ENCODE results near the gene ZNRF1.

ZNRF1 gene

DNA sequence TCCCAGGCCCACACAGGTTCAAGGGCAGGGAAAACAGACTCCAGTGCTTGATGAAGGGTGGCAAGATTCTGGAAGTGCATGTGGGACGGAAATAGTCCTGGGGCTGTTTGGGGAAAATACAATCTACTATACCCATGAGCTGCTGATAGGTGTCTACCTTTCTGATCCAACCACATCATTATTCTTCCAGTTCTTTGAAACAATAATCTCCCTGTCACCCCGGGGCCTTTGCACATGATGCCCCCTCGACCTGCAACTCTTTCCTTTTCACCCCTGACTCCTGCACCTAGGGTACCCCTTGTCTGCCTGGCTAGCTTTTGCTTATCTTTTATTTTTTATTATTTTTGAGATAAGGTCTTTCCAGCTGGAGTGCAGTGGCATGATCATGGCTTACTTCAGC lies 72.8 kb downstream of the ZNRF1 start:
- no peak overlapping the region for H3K4me3 ChIP-seq (ENCODE audit: low read depth, low read length)
- TF ChIP-seq, protein P1, sequence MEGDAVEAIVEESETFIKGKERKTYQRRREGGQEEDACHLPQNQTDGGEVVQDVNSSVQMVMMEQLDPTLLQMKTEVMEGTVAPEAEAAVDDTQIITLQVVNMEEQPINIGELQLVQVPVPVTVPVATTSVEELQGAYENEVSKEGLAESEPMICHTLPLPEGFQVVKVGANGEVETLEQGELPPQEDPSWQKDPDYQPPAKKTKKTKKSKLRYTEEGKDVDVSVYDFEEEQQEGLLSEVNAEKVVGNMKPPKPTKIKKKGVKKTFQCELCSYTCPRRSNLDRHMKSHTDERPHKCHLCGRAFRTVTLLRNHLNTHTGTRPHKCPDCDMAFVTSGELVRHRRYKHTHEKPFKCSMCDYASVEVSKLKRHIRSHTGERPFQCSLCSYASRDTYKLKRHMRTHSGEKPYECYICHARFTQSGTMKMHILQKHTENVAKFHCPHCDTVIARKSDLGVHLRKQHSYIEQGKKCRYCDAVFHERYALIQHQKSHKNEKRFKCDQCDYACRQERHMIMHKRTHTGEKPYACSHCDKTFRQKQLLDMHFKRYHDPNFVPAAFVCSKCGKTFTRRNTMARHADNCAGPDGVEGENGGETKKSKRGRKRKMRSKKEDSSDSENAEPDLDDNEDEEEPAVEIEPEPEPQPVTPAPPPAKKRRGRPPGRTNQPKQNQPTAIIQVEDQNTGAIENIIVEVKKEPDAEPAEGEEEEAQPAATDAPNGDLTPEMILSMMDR (IDR thresholded peaks at IDR 0.05; ENCODE audit: control insufficient read depth, extremely low read depth, insufficient read depth), result no peak
- DNase-seq (ENCODE audit: low read depth), result no peak

DNA sequence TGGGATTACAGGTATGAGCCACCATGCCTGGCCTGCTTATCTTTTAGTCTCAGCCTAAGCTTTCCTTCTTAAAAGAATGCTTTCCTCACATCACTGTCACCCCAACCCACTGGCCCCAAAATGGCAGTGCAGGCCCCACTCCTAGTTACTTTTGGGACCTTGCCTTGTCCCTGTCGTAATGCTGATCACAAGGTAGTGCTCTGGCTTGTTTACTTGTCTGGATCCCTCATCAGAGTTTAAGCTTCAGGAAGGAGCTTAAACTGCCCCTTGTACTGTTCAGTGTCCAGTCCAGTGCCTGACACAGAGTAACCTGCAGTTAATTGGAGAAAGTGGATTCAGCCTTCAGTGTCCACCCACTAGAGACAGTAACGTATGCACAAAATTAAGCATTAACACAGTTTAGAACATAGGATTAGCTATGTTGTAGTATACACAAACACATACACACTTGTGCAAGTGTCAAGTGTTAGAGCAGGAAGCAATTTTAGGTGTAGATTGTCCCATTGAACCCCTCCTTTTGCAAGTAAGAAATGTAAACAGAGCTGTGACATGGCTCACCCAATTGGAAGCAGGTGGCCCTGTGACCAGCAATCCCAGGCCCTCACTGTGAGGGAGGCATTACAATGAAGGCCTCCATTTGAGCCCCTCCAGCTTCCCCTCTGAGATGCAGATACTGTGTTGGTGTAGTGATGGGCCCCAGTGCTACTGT lies 73.6 kb downstream of the ZNRF1 start:
- TF ChIP-seq, protein P1 (IDR thresholded peaks at IDR 0.05; ENCODE audit: control insufficient read depth, extremely low read depth, insufficient read depth), result no peak
- no peak overlapping the region for H3K4me3 ChIP-seq (ENCODE audit: low read depth, low read length)
- DNase-seq (ENCODE audit: low read depth), result no peak

GRCh38 chr16:75073545-75074303 lies 74.9 kb downstream of the ZNRF1 start:
- TF ChIP-seq, protein P1 (IDR thresholded peaks at IDR 0.05; ENCODE audit: control insufficient read depth, extremely low read depth, insufficient read depth), result no peak
- no peak for DNase-seq (ENCODE audit: low read depth)
- no peak overlapping the region for H3K4me3 ChIP-seq (ENCODE audit: low read depth, low read length)

DNA sequence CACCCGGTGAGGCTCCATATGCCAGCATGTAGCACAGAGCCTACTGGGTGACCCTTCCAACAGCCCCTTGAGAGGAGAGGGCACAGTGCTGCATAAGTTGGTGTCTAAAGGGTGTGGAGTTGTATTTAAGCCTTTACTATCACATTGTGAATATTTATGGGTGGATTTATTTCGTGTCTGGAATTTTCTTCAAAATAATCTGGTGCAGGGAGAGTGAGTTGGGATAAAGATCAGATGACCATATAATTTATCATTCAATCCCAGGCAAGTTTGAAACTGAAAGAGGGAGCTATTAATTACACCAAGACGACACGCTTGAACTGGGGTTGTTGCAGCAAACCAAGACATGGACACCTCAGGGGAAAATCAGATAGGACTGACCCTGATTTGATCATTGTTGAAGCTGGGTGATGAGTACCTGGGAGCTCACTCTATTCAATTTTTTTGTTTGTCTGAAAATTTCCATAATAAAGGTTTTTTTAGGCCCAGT lies 75.5 kb downstream of the ZNRF1 start:
- H3K4me3 ChIP-seq (ENCODE audit: low read depth, low read length), result no peak overlapping the region
- no peak for DNase-seq (ENCODE audit: low read depth)
- TF ChIP-seq, protein P1 (IDR thresholded peaks at IDR 0.05; ENCODE audit: control insufficient read depth, extremely low read depth, insufficient read depth), result no peak

DNA sequence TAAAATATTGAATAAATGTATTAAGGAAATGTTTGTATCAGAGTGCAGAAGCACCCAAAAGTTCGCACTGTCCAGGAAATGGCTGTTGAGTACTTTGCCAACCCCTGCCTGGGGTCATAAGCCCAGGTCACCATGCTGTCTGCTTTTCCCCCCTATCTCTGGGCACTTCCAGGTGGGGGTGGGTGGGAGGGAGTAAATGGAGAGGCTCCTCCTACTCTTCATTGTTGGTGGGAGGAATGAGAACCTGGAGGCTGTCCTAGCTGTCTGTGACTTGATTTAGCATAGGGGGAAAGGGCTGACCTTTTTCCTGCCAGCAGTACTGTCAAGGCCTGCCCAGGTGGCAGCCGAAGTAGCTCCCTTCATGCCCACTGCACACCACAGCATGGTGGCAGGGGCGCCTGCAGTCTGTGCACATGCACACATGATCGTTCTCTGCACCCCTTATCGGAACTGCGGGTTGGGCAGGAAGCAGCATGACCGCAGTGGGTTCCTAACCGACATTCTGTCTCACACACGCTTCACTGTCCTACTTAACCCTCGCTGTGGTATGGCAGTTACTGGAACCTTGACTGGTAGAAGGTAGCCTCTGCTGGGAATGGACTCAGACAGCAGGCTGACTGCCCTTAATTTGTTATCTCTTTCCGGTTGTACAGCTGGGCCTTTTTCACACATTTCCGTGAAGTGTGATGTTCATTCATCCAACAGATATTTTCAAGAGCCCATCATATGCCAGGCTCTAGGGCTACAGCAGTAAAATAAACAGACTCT lies 76.3 kb downstream of the ZNRF1 start:
- TF ChIP-seq, protein P1 (IDR thresholded peaks at IDR 0.05; ENCODE audit: control insufficient read depth, extremely low read depth, insufficient read depth), result no peak
- no peak overlapping the region for H3K4me3 ChIP-seq (ENCODE audit: low read depth, low read length)
- no peak for DNase-seq (ENCODE audit: low read depth)

DNA sequence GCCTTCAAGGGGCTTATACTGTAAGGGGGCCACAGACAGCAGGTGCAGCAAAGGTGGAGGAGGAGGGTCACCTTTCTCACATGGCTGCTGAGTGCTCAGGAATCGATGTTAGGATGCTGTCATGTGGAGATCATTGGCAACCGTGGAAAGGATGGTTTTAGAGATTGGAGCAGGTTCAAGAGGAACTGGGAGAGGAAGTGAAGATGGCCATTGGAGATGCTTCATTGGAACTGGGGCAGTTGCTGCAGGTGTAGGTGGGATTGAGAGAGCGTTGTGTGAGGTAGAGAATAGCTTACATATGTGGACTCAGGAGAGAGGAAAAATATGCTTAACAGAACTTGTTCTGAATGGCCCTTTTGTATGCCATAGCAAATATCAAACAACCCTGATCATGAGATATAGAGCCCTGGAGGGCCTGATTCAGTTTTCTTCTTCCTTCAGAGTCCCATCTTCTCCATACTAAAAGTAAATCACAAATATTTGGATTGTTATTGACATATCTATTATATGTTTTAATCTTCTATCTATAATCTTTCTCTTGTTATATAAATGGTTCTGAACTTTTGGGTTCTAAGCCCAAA lies 77.0 kb downstream of the ZNRF1 start:
- DNase-seq (ENCODE audit: low read depth), result no peak
- TF ChIP-seq, protein P1 (IDR thresholded peaks at IDR 0.05; ENCODE audit: control insufficient read depth, extremely low read depth, insufficient read depth), result no peak
- no peak overlapping the region for H3K4me3 ChIP-seq (ENCODE audit: low read depth, low read length)

Data from LNCaP clone FGC (cell line).